HG02571 (cell line): ENCODE data around the gene HBS1L.

Source experiments
- ATAC-seq: cut with Tn5 transposase; IDR thresholded peaks from one replicate; pipeline ENCODE4 v1.9.1; 2021; ENCODE audit warnings: mild to moderate bottlenecking, moderate library complexity; ENCODE audit not compliant: unreplicated experiment

The HBS1L gene

DNA sequence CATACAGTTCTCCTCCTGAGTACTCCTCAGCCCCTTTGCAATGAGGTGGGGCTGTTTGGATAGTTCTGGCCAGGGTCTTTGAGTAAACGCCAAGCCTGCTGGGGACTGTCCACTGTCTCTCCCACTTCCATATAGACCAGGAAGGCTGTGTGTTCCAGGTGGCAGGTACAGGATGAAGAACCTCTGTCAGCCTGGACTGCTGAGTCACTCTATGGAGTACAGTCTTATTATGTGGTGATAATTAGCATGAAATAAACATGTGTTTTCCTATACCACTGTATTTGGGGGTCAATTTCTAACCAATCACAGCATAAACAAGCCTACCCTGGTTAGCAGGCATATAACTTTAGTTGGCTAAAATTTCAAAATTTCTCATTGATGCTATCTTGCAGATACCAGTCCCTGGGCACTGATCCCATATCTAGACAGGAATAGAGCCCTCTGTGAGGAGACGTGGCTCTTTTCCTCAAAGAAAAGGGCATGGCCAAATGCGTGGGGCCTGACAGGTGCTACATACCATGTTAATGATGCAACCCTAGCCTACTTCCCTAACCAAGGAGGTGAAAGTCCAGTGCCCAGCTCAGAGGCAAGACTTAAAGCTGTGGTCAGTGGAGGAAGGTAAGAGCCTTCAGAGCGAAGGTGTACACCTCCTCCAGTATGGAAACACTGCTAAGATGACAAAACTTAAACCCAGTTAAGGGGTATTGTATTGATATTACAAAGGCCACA, 100.2 kb downstream of the HBS1L start:
- no peak for ATAC-seq

DNA sequence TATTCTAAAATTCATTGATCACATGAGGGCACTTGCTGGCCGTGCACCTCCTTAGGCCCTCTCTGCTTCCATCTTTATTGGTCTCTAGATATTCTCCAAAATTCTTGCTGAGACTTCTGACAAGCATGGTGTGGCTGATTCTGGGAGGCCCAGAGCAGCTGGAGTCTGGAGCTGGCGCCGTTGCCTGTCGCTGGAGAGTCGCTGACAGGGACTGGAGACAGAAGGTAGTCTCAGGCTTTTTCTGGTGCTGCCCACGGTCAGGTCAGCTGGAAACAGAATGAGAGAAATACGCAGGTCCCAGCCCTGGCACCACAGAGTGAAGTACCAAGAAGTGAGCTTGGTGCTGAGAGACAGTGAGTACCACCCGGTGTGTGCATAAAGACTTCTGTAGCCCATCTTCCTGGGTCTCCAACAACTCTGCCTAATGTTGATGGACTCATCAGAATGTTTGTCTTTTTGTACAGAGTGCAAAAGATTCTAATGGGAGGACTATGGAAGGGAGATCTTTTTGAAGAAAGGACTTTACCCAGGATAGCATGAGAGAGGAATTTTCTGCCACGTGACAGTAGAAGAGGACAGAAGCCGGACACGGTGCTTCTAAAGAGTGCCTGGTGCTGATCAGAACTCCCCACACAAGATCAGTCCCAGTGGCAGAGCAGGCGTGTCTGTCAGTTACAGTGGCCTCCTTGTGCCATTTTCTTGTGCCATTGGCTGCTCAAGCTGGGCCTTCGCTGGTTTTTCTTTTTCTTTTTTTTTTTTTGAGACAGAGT, 102.9 kb downstream of the HBS1L start:
- ATAC-seq: no peak

DNA sequence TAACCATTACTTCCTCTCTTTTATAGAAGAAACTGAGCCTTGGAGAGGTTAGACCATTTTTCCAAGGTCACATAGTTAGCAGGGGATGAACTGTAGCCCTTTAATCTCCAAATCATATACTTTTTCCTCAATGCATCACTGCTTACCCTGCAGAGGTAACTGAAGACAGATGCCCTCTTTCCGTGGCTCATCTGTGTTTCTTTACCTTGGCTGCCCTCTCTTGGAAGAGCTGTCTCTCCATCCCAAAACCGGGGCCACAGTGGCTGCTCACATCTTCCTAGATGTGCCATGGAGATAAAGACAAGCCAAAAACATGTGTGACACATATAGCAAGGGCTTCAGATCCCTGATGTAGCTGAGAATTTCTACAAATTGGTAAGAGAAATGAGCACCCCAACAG, 104.1 kb downstream of the HBS1L start:
- ATAC-seq: no peak

DNA sequence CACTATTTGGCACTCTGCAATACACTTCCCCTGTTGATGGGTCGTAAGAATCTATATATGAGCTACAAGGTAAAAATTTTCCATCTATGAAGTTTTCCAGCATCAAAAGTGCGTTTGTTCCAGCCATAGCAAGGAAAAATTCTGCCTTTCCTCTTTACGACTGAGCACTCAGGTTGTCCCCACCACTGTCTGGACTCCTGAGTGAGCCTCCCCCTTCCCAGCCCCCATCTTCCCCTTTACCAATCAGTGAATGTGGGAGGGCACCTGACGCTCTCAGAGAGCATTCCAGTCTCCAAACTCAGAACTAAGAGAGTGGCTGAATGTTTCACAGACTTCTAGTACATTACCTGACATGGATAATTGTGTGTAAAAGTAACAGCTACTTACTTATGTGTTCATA, 104.7 kb downstream of the HBS1L start, which contains the start of gene ALDH8A1:
ALDH8A1 (minus strand) TSS at position 175 of the 400 bp plus-strand sequence; CDS start at position 127, 48 bp downstream.
- no peak for ATAC-seq

DNA sequence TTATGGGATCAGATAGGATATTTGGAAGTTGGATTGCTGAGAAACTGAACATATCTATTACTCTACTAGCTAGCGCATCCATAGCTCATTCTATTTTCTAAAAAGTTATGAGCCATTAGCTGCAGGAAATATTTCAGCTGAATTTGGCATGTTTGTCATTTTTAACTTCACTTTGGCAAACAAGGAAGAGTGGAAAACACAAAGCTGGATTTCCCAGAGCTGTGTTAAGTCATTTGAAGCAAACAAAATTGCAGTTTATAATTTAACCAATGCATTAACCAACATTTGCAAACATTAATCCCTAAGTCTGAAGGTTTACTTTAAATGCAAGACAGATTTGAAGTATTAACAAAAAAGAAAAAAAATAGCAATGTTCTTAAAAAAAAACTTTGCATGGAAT, 105.9 kb downstream of the HBS1L start:
- ATAC-seq: no peak

DNA sequence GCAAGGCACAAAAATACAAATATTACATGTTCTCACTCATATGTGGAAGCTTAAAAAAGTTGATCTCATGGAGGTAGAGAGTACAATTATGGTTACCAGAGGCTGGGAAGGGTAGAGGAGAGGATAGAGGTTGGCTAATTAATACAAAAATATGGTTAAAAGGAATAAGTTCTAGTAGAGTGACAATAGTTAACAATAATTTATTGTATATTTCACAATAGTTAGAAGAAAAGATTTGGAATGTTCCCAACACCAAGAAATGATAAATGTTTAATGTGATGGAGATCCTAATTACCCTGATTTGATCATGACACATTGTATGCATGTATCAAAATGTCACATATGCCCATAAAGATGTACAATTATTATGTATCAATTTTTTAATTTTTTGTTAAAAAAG, 106.5 kb downstream of the HBS1L start:
- ATAC-seq: no peak

DNA sequence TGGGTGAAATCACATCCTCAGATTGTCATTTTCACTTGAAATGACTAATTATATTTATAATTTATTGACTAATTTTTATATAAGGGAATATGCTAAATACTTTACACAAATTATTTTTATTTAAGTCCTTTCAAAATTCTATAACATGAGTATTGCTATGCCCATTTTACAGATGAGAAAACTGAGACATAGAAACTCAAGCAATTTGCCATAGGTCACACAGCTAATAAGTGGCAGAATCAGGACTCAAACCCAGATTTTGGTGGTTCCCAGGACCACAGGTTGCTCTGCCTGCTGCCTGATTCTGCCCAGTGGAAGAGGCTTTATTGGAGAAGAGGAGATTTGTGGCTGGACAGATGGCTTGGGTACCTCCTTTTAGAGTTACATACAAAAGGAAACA, 109.6 kb downstream of the HBS1L start:
- ATAC-seq: no peak

DNA sequence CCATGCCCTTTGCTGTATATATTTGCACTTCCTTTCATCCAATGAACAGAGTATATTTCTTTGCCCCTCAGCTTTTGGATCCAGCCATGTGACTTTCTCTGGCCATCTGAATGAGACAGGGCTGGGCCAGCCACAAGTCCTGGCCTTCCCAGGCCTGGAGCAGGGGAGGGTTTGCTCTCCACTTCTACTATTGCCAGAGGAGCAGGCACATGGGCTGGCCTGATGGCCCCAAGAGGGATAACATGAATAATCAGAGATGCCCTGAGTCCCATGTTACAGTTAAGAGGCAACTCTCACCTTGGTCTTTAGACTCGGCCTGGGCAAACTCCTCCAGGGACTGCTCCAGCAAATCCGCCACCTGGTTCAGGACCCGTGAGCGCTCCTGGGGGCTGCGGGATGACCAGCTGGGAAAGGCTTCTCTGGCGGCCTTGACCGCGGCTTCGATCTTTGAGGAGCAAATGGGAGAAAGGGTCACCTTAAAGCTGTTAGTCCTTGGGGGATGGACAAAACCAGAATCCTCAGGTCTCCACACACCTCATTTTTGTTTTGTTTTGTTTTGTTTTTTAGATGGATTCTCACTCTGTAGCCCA, 111.0 kb downstream of the HBS1L start:
- no peak for ATAC-seq

DNA sequence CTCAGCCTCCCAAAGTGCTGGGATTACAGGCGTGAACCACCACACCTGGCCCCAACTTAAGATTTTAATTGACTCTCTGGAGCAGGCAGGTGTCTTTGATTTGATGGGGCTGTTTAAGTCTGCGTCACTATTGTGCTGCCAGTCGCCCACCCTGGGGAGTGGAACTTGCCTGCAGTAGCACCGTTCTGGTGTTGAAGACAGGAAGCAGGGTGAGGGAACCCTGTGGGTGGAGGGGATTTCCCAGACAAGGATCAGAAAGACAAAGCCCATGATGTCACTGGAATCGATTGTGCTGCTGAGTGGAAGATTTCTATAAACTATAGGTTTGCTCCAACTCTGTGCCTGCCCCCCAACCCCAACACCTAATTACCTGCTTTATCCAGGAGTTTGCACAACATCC, 115.7 kb downstream of the HBS1L start:
- ATAC-seq: no peak

DNA sequence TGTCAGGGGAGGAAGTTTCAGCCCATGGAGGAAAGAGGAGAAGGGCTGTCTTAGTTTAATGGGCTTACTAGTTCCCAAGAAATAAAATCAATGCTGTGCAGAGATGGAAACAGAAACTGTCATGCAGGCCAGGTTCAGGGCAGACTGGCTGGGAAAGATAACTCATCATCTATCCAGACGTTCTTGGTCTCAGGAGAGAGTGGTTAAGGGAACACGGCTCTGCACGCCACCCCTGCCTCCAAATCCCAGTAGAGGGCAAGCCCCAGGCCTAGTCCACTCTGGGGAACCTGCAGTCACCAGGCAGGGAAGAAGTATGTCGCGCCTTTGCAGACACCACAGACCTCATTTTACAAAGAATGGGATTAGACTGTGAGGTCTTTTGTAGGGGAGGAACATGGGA, 117.2 kb downstream of the HBS1L start:
- no peak for ATAC-seq

DNA sequence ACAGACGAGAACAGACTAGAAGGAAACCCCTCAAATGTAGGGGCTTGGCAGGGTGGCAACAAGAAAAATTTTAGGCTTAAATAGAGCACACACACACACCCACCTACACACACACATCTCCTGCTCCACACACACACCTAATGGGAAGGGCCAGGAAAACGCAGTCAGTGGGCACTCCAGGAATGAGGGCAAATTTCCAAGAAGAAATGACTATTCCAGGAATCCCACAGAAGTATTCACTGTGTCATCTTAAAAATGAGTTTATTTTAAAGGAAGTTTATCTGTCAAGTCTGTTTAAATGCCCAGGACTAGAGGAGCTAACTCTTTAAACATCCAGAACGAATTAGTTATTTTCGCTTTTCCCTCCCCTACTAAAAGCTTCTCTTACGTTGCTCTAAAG, 117.7 kb downstream of the HBS1L start:
- no peak for ATAC-seq

DNA sequence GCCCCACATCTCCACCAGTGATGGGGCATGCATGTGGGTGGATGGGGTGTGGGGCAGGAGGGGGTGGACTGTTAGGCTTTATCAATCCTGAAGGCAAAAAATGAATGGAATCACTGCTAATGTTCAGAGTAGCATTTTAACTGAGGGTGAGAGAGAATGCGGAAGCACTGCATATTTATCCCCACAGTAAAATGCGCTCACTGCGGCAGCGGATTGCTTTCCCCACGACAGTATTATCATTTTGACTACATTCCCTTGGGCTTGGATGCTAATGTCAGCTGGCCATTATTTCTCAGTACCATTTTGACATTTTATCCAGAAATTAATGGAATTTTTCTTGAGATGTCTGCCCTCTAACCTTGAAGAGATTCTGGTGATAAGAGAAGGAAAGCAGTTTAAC, 118.1 kb downstream of the HBS1L start:
- ATAC-seq: no peak

DNA sequence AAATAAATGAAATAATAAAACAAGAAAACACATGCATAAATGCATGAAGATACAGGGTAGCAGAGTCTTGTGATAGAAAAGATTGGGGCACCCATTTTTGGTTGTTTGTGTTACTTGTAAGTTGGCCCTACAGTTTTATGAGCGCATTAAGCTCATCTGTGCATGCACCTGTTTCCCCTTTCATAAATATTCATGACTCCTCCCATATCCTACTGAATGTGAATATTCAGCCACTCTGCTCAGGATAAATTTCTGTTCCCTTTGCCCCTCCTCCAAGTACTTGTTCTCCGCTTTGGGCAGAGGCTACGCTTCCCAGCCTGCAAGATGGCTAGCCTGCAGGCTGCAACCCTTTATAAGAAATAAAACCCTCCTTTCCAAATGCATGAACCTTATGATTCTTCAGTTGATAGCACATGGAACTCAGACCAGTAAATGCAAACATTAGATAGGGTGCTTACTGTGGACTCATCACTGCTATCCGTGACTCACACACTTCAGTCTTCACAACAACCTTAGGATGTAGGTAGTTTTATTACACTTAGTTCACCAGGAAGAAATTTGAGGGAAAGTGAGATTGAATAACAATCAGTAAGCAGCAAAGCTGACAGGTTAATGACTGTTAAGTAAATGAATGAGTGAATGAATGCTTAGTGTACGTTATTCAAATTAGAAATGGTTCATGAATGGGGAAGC, 119.7 kb downstream of the HBS1L start:
- ATAC-seq: no peak

DNA sequence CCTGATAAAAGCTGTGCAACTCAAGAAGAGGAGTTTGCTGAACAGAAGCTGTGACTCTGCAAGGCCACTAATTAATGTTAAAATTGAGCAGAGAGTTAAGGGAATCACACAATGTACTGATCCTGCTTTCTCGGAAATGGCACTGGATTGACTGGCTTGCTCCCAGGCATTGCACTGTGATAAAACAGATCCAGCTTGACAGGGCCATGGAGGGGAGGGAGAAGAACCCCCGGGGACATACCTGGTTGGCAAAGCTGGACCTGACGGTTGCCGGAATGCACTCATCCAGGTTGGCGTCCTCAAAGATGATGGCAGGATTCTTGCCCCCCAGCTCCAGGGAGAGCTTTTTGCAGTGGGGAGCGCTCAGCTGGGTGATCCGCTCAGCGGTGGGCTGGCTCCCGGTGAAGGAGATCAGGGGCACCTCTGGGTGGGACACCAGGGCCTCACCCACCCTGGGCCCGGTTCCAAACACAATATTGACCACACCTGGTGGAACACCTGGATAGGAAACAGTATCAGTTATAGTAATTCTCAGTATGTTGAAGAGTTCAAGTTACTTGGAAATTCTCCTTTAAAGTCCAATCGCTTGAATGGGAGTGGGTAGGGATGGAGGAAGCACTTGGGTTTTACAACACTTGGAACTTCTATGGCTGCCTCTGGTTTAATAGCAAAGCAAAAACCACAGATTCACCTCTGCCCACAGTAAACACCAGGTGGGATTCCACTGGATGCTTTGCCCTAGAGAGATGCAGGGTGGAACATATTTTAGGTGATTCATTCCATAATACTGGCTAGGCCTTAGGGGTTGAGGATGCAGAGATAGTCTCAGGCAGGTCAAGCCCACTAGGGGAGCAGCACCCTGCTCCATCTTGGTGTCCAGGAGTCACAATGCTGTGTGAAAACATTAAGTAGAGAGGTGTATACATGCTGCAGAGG, 121.8 kb downstream of the HBS1L start:
- no peak for ATAC-seq

DNA sequence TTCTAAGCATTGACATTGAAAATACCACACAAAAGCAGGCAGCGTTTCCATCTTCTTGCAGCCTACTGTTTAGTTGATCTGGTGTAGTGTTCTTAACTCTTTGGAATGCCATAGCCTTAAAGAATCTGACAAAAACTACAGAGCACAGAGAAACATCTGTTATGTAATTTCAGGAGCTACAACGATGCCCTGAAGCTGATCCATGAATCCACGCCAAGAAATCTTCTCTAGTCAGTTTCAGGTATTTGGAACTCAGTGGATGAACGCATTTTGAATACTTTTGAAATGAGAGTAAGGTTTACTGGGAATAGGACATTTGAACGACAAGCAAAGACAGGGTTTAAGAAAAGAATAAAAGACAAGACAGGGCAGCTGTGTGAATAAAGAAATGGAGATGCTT, 122.5 kb downstream of the HBS1L start:
- ATAC-seq: no peak

DNA sequence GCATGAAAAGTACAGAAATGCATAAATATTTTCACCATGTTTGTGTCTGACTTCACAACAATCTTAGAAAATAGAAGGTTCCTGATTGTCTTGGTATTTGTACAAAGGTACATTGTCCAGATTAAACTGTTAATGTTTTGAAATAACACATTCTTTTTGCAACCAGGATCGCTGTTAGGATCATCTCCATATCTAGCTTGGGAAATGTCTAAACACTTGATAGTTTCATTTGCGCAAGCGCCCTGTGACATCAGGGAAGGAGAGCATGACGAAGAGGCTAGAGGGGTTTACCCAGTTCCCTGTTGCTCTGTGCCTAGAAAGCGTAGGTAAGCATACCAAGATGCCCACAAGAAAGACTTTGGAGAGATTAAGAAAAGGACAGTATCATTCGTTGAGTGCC, 124.2 kb downstream of the HBS1L start:
- ATAC-seq: no peak

DNA sequence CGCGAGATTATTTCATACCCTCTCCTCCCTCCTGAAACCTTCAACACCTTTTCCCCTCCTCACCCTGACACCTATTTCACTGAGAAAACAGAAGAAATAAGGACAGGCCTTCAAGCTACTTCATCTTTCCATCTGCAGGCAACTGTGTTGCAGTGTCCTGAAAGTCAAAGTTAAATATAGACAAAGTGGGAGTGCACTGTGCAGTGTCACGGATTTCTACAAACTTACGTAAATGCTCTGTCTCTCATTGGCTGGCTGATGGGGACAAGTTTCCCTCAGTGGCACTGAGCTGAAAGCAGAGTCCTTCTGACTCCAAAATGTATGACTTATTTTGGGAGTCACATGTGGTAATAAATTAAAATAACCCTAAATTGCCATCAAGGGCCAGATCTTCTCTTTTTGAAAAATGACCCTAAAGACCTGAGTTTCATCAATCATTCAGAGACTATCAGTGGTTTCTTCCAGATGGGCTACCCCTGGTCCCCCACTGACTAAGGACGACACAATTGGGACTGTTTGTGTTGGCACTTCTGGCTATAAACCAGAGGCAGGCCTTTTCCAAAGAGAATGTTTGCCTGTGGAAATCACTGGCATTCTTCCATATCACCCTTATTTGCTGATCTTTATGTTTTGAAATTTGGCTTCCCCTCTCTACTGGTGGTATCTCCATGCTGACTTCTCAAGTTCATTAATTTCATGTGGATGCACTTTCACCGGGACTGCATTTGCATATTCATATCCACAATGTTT, 126.3 kb downstream of the HBS1L start:
- ATAC-seq: no peak

DNA sequence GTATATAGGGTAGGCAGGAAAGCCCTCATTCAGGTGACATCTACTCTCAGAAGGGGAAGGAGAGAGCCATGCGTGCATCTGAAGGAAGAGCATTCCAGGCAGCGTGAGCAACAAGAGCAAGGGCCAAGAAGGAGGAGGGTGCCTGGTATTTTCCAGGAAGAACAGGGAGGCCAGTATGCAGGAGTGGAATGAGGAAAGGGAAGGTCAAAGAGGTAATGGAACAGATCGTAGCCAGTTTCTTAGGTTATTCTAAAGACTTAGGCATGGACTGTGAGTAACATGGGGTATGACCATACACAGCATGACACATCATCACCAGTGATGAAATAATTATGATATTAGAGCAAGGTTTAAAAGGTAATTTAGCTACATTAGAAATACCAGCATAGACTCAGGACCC, 128.8 kb downstream of the HBS1L start:
- no peak for ATAC-seq

DNA sequence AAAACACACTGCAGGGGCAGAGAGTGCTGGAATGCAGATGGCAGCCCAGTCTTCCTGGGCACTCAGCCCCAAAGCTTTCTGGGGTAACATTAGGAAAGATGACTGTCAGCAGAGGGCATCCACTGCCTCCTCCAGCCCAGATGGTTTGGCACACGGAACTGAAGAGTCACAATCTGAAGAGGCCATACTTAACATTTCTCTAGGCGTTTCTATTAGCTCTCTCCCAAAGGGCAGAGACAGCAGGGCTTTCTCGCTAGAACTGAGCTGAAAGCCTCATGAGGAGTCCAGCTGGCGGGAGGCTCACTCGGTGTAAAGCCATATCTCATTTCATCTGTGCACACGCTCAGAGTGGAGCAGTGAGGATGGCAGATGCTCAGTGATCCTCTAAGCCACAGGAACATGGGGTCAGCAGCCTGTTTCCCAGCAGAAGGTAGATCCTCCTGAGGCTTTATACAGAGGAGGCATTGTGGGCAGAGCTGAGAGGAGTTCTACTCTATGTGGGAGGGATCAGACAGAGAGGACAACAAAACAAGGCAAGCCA, 132.8 kb downstream of the HBS1L start:
- ATAC-seq: no peak
